ENCODE measurements around the gene ITFG1. TPM values are rescaled to one million over a fixed set of nuclear protein-coding genes. Genes with fewer than 3 reads are reported as not detected.

Gene ITFG1
- total and polyA plus RNA-seq, 2 of the 13 experiments (the other 11 are each of a cell fraction or from before 2014, with no cell fraction given): 74.5 to 150 TPM

- TF ChIP-seq MYC (CRISPR knock-in tag; IDR thresholded peaks at IDR 0.05; ENCODE audit: borderline replicate concordance): peak; percentile 16; the same call in 1 of the 2 replicates
- no peak for TF ChIP-seq NCOA5 (CRISPR knock-in tag; IDR thresholded peaks at IDR 0.05)
- no peak for TF ChIP-seq RCOR2 (CRISPR knock-in tag; IDR thresholded peaks at IDR 0.05)
- TF ChIP-seq ZNF687 (CRISPR knock-in tag; IDR thresholded peaks at IDR 0.05): peak; percentile 87
- TF ChIP-seq ZNF672 (CRISPR knock-in tag; IDR thresholded peaks at IDR 0.05): no peak
- no peak for TF ChIP-seq NR3C1 (CRISPR knock-in tag; IDR thresholded peaks at IDR 0.05)
- no peak for TF ChIP-seq YEATS2 (CRISPR knock-in tag; IDR thresholded peaks at IDR 0.05; ENCODE audit: borderline replicate concordance)
- no peak for TF ChIP-seq ZKSCAN5 (CRISPR knock-in tag; IDR thresholded peaks at IDR 0.05)
- TF ChIP-seq ZNF432 (CRISPR knock-in tag; IDR thresholded peaks at IDR 0.05; ENCODE audit: borderline replicate concordance): no peak
- no peak for TF ChIP-seq PATZ1 (CRISPR knock-in tag; IDR thresholded peaks at IDR 0.05)
- TF ChIP-seq ZNF564 (CRISPR knock-in tag; IDR thresholded peaks at IDR 0.05): peak; percentile 58; the same call in 1 of the 2 replicates
- TF ChIP-seq ZBTB10 (CRISPR knock-in tag; IDR thresholded peaks at IDR 0.05; ENCODE audit: borderline replicate concordance): no peak; the same call in 1 of the 2 replicates
- no peak for TF ChIP-seq ZNF878 (CRISPR knock-in tag; IDR thresholded peaks at IDR 0.05)
- TF ChIP-seq BORCS8-MEF2B (CRISPR knock-in tag; IDR thresholded peaks at IDR 0.05): peak; percentile 45; the same call in 1 of the 2 replicates
- no peak for TF ChIP-seq JDP2 (CRISPR knock-in tag; IDR thresholded peaks at IDR 0.05; ENCODE audit: borderline replicate concordance)
- TF ChIP-seq ZNF20 (CRISPR knock-in tag; IDR thresholded peaks at IDR 0.05): no peak
- TF ChIP-seq MBNL3 (CRISPR knock-in tag; conservative IDR thresholded peaks at IDR 0.05): no peak
- no peak for TF ChIP-seq ZNF143 (CRISPR knock-in tag; IDR thresholded peaks at IDR 0.05)
- TF ChIP-seq SMAD3 (CRISPR knock-in tag; IDR thresholded peaks at IDR 0.05): no peak
- TF ChIP-seq HOXA9 (CRISPR knock-in tag; IDR thresholded peaks at IDR 0.05; ENCODE audit: borderline replicate concordance): peak; percentile 53; the same call in 1 of the 2 replicates
- no peak for TF ChIP-seq SCMH1 (CRISPR knock-in tag; IDR thresholded peaks at IDR 0.05; ENCODE audit: borderline replicate concordance)
- no peak for TF ChIP-seq ZNF737 (CRISPR knock-in tag; IDR thresholded peaks at IDR 0.05; ENCODE audit: borderline replicate concordance)
These were observed 317.8 kb downstream of the ITFG1 start (continued) for GRCh38 chr16:47142821-47143676.

All from HepG2 (cell line).